ENCODE results near the gene JTB. TPM values are rescaled to one million over a fixed set of nuclear protein-coding genes. Genes with fewer than 3 reads are reported as not detected.
A peak's percentile ranks its signal among the peaks of the same experiment; 100 is the strongest.

The JTB gene
- polyA plus RNA-seq, 1 experiment, result 227 TPM

DNA sequence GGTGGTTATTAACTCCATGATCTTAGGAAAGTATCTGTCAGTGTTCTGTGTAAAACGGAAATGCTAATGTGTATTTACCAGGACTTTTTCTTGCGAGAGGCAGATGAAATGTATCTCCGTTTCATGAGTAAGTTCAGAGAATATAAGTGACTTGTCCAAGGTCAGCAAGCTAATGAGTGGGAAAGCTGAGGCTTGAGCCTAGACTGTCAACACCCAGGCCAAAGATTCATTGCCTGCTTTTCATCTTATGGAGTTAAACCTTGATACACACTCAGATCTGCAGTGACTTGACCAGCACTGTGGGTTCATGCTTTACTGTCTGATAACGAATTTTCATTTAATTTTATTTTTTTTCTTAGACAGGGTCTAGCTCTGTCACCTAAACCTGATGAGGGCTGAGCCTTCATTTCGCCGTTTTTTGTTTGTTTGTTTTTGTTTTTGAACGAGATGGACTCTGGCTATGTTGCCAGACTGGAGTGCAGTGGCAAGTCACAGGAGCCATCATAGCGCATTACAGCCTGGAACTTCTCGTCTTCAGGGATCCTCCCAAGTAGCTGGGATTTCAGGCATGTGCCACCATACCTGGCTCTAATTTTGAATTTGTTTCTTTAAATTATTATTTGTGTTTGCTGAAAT, 918 bp upstream of the JTB start:
- POLR2A ChIA-PET, result interaction anchor here (1.3 to 2.3 kb wide), 3 partner anchors 11 to 15 kb away, joined by 6 to 17 read pairs (median 11); partner anchors contain the start of genes CREB3L4, RPS27 and SLC39A1

GRCh38 chr1:153976819-153977249, 640 bp downstream of the JTB start:
- TF ChIP-seq, protein P1, sequence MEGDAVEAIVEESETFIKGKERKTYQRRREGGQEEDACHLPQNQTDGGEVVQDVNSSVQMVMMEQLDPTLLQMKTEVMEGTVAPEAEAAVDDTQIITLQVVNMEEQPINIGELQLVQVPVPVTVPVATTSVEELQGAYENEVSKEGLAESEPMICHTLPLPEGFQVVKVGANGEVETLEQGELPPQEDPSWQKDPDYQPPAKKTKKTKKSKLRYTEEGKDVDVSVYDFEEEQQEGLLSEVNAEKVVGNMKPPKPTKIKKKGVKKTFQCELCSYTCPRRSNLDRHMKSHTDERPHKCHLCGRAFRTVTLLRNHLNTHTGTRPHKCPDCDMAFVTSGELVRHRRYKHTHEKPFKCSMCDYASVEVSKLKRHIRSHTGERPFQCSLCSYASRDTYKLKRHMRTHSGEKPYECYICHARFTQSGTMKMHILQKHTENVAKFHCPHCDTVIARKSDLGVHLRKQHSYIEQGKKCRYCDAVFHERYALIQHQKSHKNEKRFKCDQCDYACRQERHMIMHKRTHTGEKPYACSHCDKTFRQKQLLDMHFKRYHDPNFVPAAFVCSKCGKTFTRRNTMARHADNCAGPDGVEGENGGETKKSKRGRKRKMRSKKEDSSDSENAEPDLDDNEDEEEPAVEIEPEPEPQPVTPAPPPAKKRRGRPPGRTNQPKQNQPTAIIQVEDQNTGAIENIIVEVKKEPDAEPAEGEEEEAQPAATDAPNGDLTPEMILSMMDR (IDR thresholded peaks at IDR 0.05; ENCODE audit: insufficient read depth, low read depth, low read length), result no peak
- Histone ChIP-seq H3K36me3 (ENCODE audit: control insufficient read depth, insufficient read depth, low read length) (peaks cover 11% of the 10 kb centered on the region), H3K4me3 (ENCODE audit: low read depth, low read length) (peak overlapping the region; percentile 89), H3K27me3 (ENCODE audit: control insufficient read depth, insufficient read depth, low read length) (no peaks in the 10 kb centered on the region)
- ChIA-PET POLR2A (interaction anchor here (0.6 to 2.3 kb wide), 6 partner anchors 7 to 48 kb away, joined by 3 to 17 read pairs (median 8); partner anchors contain the start of genes CREB3L4, RAB13, RPS27 and SLC39A1), CTCF (interaction anchor here (0.7 to 6.7 kb wide), 6 partner anchors 9 to 466 kb away, joined by 3 to 32 read pairs (median 12); partner anchors contain the start of genes CREB3L4, RAB13 and SLC39A1)
- DNase-seq (ENCODE audit: low read depth), result no peak

More for the DNA sequence above, 918 bp upstream of the JTB start:
- H3K27me3 ChIP-seq (ENCODE audit: control insufficient read depth, insufficient read depth, low read length), result no peaks in the 10 kb centered on the region
- CTCF ChIA-PET, result interaction anchor here (0.7 to 6.7 kb wide), 5 partner anchors 8 to 200 kb away, joined by 3 to 32 read pairs (median 16); partner anchors contain the start of genes CREB3L4, RAB13 and SLC39A1
- TF ChIP-seq, protein P1 (IDR thresholded peaks at IDR 0.05; ENCODE audit: insufficient read depth, low read depth, low read length), result no peak
- no peak for DNase-seq (ENCODE audit: low read depth)
- H3K36me3 ChIP-seq (ENCODE audit: control insufficient read depth, insufficient read depth, low read length), result peaks cover 16% of the 10 kb centered on the region
- H3K4me3 ChIP-seq (ENCODE audit: low read depth, low read length), result peak overlapping the region; percentile 89

GRCh38 chr1:153973525-153973924, 3.9 kb downstream of the JTB start:
- no peak overlapping the region for H3K4me3 ChIP-seq (ENCODE audit: low read depth, low read length)
- POLR2A ChIA-PET, result no interaction called here
- no peak for DNase-seq (ENCODE audit: low read depth)
- CTCF ChIA-PET, result interaction anchor here (0.8 to 6.7 kb wide), 2 partner anchors 9 to 12 kb away, joined by 3 to 32 read pairs; partner anchors contain the start of genes RAB13 and SLC39A1
- peaks cover 10% of the 10 kb centered on the region for H3K36me3 ChIP-seq (ENCODE audit: control insufficient read depth, insufficient read depth, low read length)
- no peaks in the 10 kb centered on the region for H3K27me3 ChIP-seq (ENCODE audit: control insufficient read depth, insufficient read depth, low read length)
- TF ChIP-seq, protein P1 (IDR thresholded peaks at IDR 0.05; ENCODE audit: insufficient read depth, low read depth, low read length), result no peak

DNA sequence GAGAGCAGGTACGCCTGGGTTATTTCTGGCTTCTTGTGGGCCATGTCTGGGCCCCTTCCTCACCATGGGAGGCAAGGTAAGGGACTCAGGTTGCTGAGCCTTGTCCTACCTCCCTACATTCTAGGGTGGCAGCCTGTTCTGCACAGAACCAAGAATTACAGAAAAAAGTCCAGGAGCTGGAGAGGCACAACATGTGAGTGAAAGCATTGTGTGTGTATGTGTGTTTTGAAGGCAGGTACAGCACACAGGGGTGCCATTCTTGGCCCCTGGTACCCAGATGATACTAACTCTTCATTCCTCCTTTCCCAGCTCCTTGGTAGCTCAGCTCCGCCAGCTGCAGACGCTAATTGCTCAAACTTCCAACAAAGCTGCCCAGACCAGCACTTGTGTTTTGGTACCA, 4.4 kb downstream of the JTB start:
- Histone ChIP-seq H3K4me3 (ENCODE audit: low read depth, low read length) (no peak overlapping the region), H3K27me3 (ENCODE audit: control insufficient read depth, insufficient read depth, low read length) (no peaks in the 10 kb centered on the region), H3K36me3 (ENCODE audit: control insufficient read depth, insufficient read depth, low read length) (peaks cover 10% of the 10 kb centered on the region)
- TF ChIP-seq, protein P1 (IDR thresholded peaks at IDR 0.05; ENCODE audit: insufficient read depth, low read depth, low read length), result no peak
- ChIA-PET CTCF (interaction anchor here (0.8 to 6.7 kb wide), 2 partner anchors 9 to 13 kb away, joined by 3 to 32 read pairs; partner anchors contain the start of genes RAB13 and SLC39A1), POLR2A (no interaction called here)
- DNase-seq (ENCODE audit: low read depth), result no peak

GRCh38 chr1:153970346-153970745, 7.1 kb downstream of the JTB start:
- POLR2A ChIA-PET, result no interaction called here
- CTCF ChIA-PET, result no interaction called here
- TF ChIP-seq, protein P1 (IDR thresholded peaks at IDR 0.05; ENCODE audit: insufficient read depth, low read depth, low read length), result no peak

More at GRCh38 chr1:153970346-153970745, 7.1 kb downstream of the JTB start:
- Histone ChIP-seq H3K27me3 (ENCODE audit: control insufficient read depth, insufficient read depth, low read length) (no peaks in the 10 kb centered on the region), H3K4me3 (ENCODE audit: low read depth, low read length) (no peak overlapping the region), H3K36me3 (ENCODE audit: control insufficient read depth, insufficient read depth, low read length) (peaks cover 5% of the 10 kb centered on the region)
- no peak for DNase-seq (ENCODE audit: low read depth)

Data from BJ (cell line).